ENCODE results near the gene GDF2. TPM values are rescaled to one million over a fixed set of nuclear protein-coding genes. Genes with fewer than 3 reads are reported as not detected.

The GDF2 gene
- polyA plus RNA-seq, 1 donor = not detected

- no peak for DNase-seq
Measured at GRCh38 chr10:47370015-47370767, 47.9 kb downstream of the GDF2 start.

GRCh38 chr10:47370878-47371277 lies 48.6 kb downstream of the GDF2 start:
- DNase-seq = no peak

- DNase-seq = no peak
Measured at GRCh38 chr10:47371629-47372485, 49.6 kb downstream of the GDF2 start.

- no peak for DNase-seq
Measured at GRCh38 chr10:47372726-47373125, 50.5 kb downstream of the GDF2 start.

- DNase-seq = peak; percentile 54
Measured at GRCh38 chr10:47374611-47375536, 52.6 kb downstream of the GDF2 start.

- no peak for DNase-seq
Measured at GRCh38 chr10:47376522-47377220, 54.4 kb downstream of the GDF2 start.

Other genes with a start within 250 kb of the GDF2 start
- 0.41 TPM for gene GDF10, start 22.3 kb upstream of the GDF2 start, polyA plus RNA-seq (ENCODE audit: insufficient read length)
- gene RBP3, start 25.9 kb downstream of the GDF2 start, polyA plus RNA-seq (ENCODE audit: insufficient read length) = 0.12 TPM
- 3.6 TPM for gene ZNF488, start 61.8 kb downstream of the GDF2 start, polyA plus RNA-seq (ENCODE audit: insufficient read length)
- gene ANXA8, start 161.7 kb downstream of the GDF2 start, polyA plus RNA-seq (ENCODE audit: insufficient read length) = not detected
- not detected for gene FAM25G, start 169.2 kb downstream of the GDF2 start, polyA plus RNA-seq (ENCODE audit: insufficient read length)
- 10.9 TPM for gene AGAP9, start 201.2 kb downstream of the GDF2 start, polyA plus RNA-seq (ENCODE audit: insufficient read length)

All from hindlimb muscle (tissue), 1 donor.